Effector CD4-positive, alpha-beta T cell (primary cell): ENCODE measurements around the gene MESD.

Experiments used
- DNase-seq: peaks from one replicate; pipeline ENCODE4 v3.0.0-alpha.2; 2020

Gene MESD

DNA sequence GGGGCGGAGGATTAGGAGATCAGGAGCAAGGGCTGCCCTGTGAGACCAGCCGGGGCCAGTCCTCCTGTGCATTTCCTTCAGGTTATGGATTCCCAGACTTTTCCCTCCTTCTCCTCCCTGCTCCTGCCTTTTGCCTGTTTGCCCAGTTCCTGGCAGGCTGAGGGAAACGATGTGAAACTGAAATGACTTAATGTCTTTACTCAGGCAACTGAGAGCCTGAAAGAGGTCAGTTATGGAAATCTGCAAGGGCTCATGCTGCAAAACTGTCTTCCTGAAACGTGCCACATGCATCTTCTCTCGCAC, 57.2 kb downstream of the MESD start:
- DNase-seq: no peak

DNA sequence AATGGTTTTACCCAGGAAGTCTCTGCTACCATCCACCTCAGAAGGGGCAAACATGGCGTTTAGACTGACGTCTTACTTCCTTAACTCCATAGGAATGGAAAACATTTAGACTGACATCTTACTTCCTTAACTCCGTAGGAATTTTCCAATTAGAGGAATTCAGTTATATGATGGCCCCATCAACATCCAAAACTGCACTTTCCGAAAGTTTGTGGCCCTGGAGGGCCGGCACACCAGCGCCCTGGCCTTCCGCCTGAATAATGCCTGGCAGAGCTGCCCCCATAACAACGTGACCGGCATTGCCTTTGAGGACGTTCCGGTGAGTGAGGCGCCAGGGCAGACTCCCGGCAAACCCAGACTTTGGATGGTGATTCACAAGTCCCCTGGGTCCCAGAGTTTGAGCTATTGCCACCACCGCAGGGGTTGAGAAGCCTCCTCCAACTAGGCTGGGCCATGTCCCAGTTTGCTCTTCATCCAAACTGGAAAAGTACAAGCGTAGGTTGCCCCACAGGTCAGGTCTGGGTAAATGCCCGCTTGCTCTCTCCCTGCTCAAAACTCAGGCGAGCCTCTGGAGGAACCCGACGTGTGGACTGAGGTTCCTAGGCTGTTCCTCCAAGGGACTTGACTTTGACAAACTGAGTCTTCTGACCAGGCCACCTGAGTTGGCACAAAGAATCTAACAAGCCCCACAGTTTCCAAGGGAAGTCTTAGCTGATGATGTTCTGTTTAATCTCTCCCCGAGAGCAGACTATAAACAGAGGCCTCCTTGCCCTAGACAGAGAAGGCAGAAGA, 57.7 kb downstream of the MESD start:
- DNase-seq: no peak

DNA sequence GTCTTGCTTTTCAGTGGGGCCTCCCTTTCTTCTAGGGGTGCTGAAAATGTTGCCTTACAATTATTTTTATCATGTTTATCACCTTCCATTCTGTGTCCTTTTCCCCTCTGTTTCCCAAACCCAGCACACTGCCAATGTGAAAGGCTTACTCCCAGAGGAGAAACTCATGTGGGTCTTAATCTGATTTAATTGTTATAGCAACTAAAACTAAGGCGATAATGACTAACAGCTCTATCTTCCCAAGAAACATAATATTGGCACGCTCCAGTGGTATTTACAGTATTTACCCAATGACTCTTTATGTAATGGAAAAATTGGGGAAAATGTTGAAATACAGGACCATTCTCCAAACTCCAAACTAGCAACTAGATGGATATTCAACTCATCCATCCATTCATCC, 58.4 kb downstream of the MESD start:
- no peak for DNase-seq

DNA sequence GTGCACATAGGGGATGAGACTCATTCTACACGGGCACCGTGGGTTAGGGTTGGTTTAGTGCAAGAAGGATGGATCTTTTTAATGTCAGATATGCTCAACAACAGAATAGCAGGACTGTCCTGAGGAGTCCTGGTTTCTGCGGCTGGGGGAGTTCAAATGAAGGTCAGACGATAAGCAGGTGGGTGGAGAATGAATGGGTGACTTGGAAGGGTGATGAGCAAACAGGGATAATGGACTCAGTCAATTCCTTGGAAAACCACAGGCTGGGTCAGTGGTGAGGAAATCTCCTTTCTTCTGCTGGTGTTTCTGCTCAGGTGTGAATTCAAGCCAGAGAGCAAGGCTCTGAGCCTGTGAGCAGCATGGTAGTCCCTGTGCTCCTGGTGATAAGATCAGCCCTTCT, 59.9 kb downstream of the MESD start:
- no peak for DNase-seq

DNA sequence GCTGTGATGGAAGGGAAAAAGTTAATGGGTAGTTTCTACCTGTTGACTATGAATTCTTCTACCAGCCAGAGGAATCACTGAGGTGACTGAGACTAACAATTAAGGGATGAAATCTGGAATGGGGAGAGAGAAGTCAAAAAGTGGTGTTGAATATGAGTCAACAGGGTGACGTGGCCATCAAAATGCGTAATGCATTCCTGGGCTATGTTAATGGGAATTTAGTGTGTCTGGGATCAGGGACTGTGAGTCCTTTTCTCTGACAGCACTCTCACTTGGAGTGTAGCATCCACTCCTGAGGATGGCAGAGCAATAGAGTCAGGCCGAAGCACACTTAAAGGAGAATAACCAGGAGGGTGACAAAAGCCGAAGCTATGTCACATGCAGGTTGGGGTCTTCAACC, 60.4 kb downstream of the MESD start:
- no peak for DNase-seq

DNA sequence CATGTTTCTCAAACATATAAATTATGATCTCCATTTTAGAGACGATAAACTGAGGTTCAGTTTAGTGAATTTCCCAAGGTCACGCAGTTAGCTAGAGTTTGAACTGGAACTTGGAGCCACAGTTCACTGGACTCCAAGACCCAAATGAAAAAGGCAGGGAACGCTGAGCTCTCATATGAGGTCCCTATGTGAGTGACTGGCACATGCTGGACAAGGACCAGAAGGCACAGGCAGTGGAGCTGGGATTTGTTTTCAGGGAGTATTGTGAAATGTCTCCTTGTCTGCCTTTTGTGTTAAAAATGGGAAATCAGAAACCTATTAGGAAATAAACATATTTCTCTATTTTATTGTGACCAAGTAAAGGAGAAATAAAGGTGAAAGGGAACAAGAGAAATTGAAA, 63.5 kb downstream of the MESD start:
- DNase-seq: no peak

DNA sequence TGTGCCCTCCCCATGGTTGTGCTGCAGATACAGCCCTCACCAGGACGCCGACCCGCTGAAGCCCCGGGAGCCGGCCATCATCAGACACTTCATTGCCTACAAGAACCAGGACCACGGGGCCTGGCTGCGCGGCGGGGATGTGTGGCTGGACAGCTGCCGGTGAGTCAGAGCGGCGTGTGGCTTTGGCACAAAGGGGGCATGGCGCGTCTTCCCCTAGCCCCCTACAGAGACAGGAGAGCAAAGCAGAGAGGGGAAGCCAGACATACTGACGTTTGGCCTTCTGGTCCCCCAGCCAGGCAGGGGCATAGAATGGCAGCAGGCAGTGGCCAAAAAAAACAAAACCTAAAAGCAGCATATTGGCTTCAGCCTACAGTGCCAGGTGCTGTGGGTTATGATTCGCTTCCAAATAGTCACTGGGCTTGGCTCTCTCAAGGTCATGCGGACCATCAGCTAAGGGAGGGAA, 64.0 kb downstream of the MESD start:
- no peak for DNase-seq

DNA sequence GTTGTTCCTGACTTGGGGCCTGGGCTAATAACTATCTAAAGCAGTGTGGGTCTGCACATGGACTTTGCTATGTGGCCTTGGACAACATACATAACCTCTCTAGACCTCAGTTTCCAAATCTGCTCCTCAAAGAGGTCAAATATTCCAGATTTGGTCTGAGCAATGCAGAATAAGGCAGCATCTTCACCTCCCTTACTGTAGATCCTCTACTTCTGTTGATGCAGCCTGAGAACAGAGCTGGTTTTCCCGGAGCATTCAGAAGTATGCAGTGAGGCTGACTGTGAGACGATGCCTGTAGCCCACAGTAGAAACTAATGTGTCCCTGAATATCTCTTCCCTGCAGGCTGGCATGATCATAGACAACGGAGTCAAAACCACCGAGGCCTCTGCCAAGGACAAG, 65.3 kb downstream of the MESD start:
- DNase-seq: no peak

DNA sequence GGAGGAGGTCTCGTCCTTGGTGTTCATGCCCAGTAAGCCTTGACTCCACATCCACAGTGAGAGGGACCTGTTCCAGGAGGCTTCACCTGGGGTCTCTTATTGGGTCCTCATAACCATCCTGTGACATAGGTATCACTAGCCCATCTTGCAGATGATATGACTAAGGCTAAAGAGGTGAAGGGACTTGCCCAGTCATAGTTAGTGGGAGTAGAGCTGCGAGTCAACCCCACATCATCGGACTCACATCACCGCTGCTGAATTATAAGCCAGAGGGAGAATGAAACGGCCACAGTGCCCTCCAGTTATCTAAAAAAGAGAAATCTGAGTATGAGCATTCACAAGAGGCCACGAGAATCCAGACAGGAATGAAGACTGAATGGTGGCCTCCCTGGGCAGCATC, 66.0 kb downstream of the MESD start:
- no peak for DNase-seq

DNA sequence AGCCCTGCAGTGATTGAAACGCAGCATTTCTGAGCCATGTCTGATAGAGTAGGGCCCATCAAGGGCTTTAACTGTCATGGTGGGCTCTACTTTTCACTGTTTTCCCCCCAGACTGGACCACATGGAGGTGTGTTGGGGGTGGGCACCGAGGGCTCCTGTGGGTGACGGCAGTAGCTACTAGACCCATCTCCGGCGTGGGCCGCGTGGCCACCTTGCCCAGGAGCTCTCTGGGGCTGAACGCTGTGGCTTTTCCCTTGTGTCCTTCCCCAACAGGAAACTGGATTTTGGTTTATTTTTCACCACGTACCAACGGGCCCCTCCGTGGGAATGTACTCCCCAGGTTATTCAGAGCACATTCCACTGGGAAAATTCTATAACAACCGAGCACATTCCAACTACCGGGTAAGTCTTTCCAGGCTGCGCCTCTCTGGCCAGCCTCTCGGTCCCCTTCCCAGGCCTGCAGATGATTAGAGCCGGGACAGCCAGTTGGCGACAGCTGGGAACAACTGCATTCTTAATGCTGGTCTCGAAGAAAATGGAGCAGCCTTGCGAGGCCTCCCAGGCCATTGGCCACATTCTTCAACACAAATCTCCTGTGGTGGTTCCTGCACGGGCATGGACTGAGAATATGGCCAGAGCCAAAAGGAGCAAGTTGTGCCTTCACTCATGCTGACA, 67.7 kb downstream of the MESD start:
- DNase-seq: no peak

DNA sequence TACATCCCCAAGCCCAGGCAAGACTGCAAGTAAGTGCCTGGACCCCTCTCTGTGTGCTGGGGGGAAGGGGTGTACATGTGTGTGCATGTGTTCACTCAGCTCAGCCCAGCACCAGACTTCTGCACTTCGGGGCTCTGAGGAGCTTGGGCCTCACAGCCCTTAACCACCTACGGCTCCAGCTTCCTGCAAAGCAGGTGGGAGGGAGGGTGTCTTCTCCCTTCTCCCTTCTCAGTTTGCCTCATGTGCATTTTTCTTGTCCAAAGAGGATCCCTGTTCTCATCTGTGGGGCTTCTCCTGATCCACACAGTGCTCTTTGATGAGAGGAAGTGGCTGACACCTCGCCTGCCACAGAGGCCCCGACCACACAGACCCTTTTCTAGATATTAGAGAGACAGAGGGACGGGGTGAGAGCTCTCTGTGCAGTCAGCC, 69.3 kb downstream of the MESD start:
- no peak for DNase-seq

DNA sequence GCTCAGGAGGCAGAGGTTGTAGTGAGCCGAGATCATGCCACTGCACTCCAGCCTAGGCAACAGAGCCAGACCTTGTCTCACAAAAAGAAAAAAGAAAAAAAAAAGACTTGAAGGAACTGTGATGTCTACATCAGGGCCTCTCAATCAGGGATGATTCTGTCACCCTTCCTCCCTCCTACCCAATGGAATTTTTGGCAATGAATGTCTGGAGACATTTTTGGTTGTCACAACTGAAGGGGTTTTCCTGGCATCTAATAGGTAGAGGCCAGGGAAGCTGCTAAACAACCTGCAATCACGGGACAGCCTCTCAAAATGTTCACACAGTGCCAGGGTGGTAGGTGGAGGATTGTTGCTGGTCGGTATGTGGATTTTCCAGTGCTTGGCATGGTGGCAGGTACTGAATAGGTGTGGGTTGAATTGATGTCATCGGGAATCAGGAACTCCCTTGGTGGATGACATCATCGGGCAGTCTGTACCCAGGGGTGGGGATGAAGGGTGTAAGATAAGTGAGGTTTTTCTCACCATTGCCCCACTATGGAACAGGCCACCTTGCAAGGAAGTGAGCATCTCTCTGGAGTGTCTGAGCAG, 71.3 kb downstream of the MESD start:
- DNase-seq: no peak

DNA sequence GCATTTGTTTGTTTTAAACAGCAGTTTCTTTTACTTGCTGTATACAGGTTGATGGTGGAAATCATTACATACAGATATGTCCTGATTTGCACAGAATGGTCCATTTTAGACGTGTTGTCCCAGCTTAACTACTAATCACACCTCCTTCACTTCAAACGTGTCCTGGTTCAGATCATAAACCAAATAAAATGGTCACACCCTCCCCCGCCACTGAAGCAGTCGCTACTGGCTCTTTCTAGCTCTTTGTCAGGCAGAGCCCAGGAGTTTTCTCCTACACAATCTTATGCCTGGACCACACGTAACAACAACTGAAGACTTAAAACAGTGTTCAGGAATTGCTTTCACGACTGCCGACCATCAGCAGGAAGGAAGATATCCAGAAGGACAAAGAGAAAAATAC, 73.6 kb downstream of the MESD start:
- no peak for DNase-seq

DNA sequence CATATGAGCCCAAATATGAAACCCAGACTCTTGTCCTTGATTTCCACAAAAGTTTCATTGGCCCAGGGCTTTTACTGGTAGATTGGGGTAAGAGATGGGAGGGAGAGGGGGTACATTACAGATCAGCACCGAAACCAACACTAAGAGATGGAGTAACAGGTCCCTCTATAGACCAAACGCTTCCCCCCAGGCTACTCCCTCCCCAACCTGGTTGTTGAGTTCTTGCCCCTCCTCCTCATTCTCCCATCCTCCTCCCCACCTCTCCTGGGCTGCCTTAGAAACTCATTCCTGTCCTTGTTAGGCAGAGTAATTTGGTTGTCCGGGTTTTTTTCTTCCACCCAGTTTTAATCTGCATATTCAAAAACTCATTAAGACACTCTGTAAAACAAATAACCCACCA, 74.1 kb downstream of the MESD start:
- no peak for DNase-seq

DNA sequence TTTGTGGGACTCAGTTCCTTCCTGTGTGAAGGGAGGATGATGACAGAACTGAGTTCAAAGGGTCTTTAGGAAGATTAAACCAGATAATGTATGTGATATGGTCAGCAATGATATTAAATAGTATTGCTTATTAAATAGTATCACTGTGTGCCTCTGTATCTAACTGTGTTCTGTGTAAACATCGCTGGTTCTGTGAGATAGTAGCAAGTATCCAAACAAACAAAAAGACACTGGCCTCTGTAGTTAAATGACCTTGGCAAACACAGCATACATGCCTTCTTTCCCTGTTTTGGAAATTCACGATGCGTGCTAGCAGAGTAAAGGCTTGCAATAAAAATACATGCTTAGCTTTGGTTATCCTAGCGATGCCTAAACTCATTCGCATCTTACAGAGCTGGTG, 76.1 kb downstream of the MESD start:
- no peak for DNase-seq

DNA sequence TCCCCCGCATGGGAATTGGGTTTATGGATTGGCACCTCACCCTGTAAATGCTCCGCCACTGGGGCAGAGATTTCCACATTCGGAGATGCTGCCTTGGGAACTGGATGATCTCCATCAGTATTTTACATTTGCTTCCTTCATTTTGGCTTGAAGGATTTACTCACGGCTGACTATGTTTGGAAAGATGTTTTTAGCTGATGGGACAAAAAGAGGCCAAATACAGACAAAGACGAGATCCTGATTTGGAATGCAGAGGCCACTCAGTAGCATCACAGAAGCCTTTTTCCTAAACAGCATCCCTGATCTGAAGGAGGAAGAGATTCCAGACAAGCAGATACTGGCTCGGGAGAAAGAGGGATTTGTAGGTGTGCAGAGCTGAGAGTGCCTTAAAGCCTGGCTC, 76.9 kb downstream of the MESD start:
- no peak for DNase-seq

DNA sequence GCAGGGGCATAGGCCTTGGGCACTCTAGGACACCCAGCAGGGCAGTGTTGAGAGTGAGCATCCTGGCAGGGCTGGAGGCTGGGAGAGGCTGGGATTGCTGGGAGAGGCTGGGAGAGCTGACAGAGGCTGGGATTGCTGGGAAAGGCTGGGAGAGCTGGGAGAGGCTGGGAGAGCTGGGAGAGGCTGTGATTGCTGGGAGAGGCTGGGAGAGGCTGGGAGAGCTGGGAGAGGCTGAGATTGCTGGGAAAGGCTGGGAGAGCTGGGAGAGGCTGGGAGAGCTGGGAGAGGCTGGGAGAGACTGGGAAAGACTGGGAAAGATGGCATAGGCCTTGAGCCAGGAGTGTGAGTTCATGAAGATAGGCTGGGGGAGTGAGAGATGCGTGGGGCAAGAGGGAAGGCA, 77.8 kb downstream of the MESD start:
- DNase-seq: no peak

DNA sequence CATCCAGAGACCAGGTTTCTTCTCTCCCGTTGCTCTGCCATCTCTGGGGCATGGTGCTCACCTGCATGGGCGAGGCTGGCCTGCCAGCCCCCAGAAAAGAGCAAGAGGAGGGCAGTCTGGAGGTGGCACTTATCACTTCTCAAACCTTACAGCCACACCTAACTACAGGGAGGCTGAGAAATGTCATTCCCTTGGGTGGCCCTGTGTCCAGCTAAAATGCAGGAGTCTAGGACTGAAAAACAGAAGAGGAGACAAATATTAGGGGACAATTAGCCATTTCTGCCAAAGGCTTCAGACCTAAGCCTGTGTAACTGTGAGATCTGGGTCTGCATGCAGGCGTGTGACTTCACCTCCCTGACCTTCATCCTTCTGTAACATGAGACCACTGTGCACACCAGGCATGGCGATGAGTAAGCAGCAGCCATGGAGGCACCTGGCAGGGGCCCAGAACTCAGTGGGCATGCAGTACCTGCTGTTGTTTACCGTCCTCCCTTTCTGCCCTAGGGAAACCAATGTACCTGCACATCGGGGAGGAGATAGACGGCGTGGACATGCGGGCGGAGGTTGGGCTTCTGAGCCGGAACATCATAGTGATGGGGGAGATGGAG, 83.4 kb downstream of the MESD start:
- no peak for DNase-seq

DNA sequence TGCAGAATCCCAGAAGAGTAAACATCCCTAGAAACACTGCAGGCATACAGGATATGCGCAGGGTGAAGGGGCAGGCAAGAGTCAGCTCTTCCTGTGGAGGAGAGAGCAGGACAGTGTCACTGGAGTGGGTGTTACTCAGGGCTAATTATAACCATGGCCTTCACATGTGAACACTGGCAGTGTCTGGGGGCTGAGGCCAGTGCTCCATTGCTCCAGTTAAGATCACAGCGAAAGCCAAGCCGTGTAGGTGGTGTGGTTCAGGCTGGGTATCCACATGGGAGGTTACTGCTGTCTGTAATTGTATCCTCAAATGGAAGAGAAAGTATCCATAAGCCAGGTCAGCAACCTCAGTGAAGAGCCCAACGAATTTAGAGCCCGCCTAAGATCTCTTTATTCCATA, 84.6 kb downstream of the MESD start:
- no peak for DNase-seq

DNA sequence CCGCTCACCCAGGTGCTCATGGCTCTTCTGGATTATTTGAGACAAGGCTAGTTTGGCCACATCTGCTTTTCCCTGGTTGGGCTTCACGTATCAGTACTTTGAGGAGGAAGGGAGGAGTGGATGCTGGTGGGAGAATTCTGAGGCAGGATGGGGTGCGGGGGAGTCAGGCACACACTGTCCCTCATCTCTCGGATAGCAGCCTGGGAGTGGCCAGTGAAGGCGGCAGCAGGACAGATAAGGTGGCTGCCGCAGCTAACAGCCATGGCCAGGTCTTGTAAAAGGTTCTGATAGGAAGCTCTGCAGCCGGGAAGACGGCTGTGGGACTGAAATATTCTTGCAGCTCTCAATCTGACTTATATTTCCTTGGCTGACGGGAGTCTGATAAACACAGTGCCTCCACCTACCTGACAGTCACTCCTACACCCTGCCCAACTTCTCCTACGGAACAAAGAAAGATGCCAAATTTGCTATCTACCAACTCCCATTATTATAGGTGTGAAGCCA, 87.3 kb downstream of the MESD start:
- no peak for DNase-seq

DNA sequence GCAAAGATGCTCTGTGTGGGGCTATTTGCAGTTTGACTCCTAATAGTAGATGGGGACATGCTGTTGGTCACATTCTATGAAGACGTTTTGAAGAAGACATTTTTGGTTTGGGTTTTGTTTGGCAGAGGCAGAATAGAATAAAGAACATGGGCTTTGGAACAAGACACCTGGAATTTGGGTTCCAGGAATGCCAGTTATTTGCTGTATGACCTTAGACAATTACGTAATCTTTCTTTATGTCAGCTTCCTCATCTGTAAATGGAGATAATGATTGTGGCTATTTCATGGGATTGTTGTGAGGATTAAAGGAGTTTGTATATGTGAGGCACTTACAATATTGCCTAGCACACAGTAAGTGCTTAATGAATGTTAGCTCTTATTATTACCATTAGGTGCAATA, 91.6 kb downstream of the MESD start:
- DNase-seq: no peak
